ENCODE measurements around the gene MMD. TPM values are rescaled to one million over a fixed set of nuclear protein-coding genes. Genes with fewer than 3 reads are reported as not detected.

Gene MMD
- total RNA-seq, 1 donor from 2014 or later, result 48.5 TPM

GRCh38 chr17:55343900-55344513 is 77.6 kb downstream of the MMD start:
- no peak for TF ChIP-seq CTCF (IDR thresholded peaks at IDR 0.05; ENCODE audit: unreplicated experiment)
- no peaks in the 10 kb centered on the region for H3K9me3 Mint-ChIP-seq (ENCODE audit: unreplicated experiment)
- no peaks in the 10 kb centered on the region for H3K36me3 Mint-ChIP-seq (ENCODE audit: low read depth, unreplicated experiment)
- no peak overlapping the region for H3K27ac Mint-ChIP-seq (ENCODE audit: unreplicated experiment)
- no peak for DNase-seq (ENCODE audit: low spot score)
- H3K4me1 Mint-ChIP-seq (ENCODE audit: unreplicated experiment), result peaks cover 4% of the 10 kb centered on the region
- no peak overlapping the region for H3K4me3 Mint-ChIP-seq (ENCODE audit: unreplicated experiment)
- peaks cover 8% of the 10 kb centered on the region for H3K27me3 Mint-ChIP-seq (ENCODE audit: unreplicated experiment)

GRCh38 chr17:55342800-55343585 is 78.6 kb downstream of the MMD start:
- no peaks in the 10 kb centered on the region for H3K36me3 Mint-ChIP-seq (ENCODE audit: low read depth, unreplicated experiment)
- H3K4me1 Mint-ChIP-seq (ENCODE audit: unreplicated experiment), result peaks cover 4% of the 10 kb centered on the region
- H3K9me3 Mint-ChIP-seq (ENCODE audit: unreplicated experiment), result no peaks in the 10 kb centered on the region
- H3K27me3 Mint-ChIP-seq (ENCODE audit: unreplicated experiment), result peaks cover 8% of the 10 kb centered on the region
- TF ChIP-seq CTCF (IDR thresholded peaks at IDR 0.05; ENCODE audit: unreplicated experiment), result no peak
- no peak for DNase-seq (ENCODE audit: low spot score)
- no peak overlapping the region for H3K27ac Mint-ChIP-seq (ENCODE audit: unreplicated experiment)
- H3K4me3 Mint-ChIP-seq (ENCODE audit: unreplicated experiment), result no peak overlapping the region

Other genes starting within 250 kb of the MMD start
- not detected for gene HLF, start 156.9 kb downstream of the MMD start, total RNA-seq (ENCODE audit: unreplicated experiment)
- gene SMIM36, start 89.6 kb upstream of the MMD start, total RNA-seq (ENCODE audit: unreplicated experiment), result not detected

All from endothelial cell (in vitro differentiated cells).